Pancreas (tissue), 10 donors: Measurements from ENCODE around the gene IFITM5. TPM values are rescaled to one million over a fixed set of nuclear protein-coding genes. Genes with fewer than 3 reads are reported as not detected.
"Not testable (repeated sequence)": the region's sequence is repeated elsewhere in the genome, so short reads cannot be mapped to it uniquely, and the experiment has no call there.

Experiments used
- ATAC-seq, 4 donors: fragments of 200-7000 bp; cut with Tn5 transposase; one replicate each; pipeline versions ENCODE4 v1.8.0 to v1.9.1; 2020; ENCODE audit warnings: mild to moderate bottlenecking in 4 of 4, moderate library complexity in 4 of 4
- DNase-seq, 6 donors: peaks; one replicate each; pipeline ENCODE4 v3.0.0-alpha.2; 2020
- FAIRE-seq: peaks from 2 replicates; lab custom pipeline; 2012; peaks lifted over from hg19 to GRCh38; lab: Jason Lieb, UNC
- H3K27ac ChIP-seq, 4 donors: fragments of 200-600 bp; sonication (generic); 1 replicate in 3 of 4; 2 replicates in 1 of 4; pipeline versions ENCODE4 v1.5.0 to v1.8.0; 2020
- H3K27me3 ChIP-seq, 4 donors: fragments of 200-600 bp; one replicate each; pipeline ENCODE4 v1.8.0; 2021
- H3K36me3 ChIP-seq, 3 donors: fragments of 200-600 bp; sonication (generic) in 1 of 3; one replicate each; pipeline versions ENCODE4 v1.5.0 to v1.8.0; 2020 to 2021
- H3K4me1 ChIP-seq, 3 donors: fragments of 200-600 bp; one replicate each; pipeline ENCODE4 v1.8.0; 2021
- H3K4me3 ChIP-seq, 4 donors: fragments of 200-600 bp; sonication (generic) in 2 of 4; one replicate each; pipeline versions ENCODE4 v1.5.0 to v1.8.0; 2020 to 2021
- H3K9me3 ChIP-seq, 4 donors: fragments of 200-600 bp; one replicate each; pipeline ENCODE4 v1.8.0; 2021
- WGBS, 2 donors: extraction: QIAGEN DNeasy Blood & Tissue Kit; methylation state at CpG; one replicate each; pipeline ENCODE4 v1.1.7; 2013; 5-methylcytosine and 5-hydroxymethylcytosine counted together
- intact Hi-C, 3 donors: fragments of 100-400 bp; cut with DNase I; formaldehyde crosslinking; loops; one replicate each; pipeline versions ENCODE4 v1.11.1 to v1.14.2; 2022
- polyA plus RNA-seq, 2 donors: library from polyadenylated mRNA; stranded (reverse); fragments of 200-250 nt; gene quantifications; one replicate each; pipeline ENCODE4 v1.2.3, GENCODE V29; 2013
- total RNA-seq, 6 donors: library from RNA; stranded (reverse); fragmentation: NEBNext Ultra II Directional in 4 of 6; extraction: Animal tissue kit (Norgen Biotek cat#: 25700) in 4 of 6; gene quantifications; one replicate each; pipeline versions ENCODE4 v1.2.1 to v1.2.4, GENCODE V29; 2021 to 2023
- TF ChIP-seq, protein P1 (sequence below), 4 donors: fragments of 200-600 bp; sonication (generic) in 3 of 4; IDR thresholded peaks; one replicate each; pipeline versions ENCODE4 v1.5.0 to v1.8.0; 2021; ENCODE audit warnings: antibody characterized with exemption in 4 of 4
- donor health status: healthy with polysubstance abuse.
- donor health status: DM: no; HTN: no; CAD: no; lungs with moderate emphysema.
- donor health status: DM: no; HTN: no; CAD: no.
- donor health status: control.
- donor health status: control.
- donor health status: Bipolar disorder and iron deficiency.
- donor health status: DM: yes; HTN: yes; CAD: no.
- donor health status: DM: no; HTN: no; CAD: no.
- donor health status: DM: no; HTN: no; CAD: no.
- donor health status: DM: yes; HTN: yes; CAD: no.

IFITM5 gene
- total and polyA plus RNA-seq, 8 donors = 0.56 to 1.2 TPM; not detected in 6

DNA sequence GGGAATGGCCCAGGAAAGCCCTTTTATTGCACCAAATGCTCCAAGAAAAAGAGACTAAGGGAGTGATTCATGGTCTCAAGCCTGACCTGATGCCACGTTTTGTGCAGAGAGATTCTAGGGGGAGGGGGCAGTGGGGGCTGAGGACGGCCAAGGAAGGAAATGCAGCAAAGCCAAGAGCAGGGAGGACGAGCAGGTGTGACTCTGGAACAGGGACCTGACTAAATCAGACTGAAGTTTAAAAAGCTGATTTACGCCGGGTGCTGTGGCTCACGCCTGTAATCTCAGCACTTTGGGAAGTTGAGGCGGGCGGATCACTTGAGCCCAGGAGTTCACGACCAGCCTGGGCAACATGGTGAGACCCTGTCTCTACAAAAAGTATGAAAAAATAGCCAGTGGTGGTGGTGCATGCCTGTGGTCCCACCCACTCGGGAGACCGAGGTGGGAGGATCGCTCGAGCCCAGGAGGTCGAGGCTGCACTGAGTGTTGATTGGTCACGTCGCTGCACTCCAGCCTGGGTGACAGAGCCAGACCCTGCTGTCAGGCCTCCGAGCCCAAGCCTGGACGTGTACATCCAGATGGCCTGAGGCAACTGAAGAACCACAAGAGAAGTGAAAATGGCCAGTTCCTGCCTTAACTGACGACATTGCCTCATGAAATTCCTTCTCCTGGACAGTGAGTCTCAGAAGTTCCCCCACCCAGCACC, 32.2 kb upstream of the IFITM5 start:
- TF ChIP-seq, protein P1, sequence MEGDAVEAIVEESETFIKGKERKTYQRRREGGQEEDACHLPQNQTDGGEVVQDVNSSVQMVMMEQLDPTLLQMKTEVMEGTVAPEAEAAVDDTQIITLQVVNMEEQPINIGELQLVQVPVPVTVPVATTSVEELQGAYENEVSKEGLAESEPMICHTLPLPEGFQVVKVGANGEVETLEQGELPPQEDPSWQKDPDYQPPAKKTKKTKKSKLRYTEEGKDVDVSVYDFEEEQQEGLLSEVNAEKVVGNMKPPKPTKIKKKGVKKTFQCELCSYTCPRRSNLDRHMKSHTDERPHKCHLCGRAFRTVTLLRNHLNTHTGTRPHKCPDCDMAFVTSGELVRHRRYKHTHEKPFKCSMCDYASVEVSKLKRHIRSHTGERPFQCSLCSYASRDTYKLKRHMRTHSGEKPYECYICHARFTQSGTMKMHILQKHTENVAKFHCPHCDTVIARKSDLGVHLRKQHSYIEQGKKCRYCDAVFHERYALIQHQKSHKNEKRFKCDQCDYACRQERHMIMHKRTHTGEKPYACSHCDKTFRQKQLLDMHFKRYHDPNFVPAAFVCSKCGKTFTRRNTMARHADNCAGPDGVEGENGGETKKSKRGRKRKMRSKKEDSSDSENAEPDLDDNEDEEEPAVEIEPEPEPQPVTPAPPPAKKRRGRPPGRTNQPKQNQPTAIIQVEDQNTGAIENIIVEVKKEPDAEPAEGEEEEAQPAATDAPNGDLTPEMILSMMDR (IDR thresholded peaks at IDR 0.05) = no peak
- no peak for FAIRE-seq
- no peaks in the 10 kb centered on the region for H3K9me3 ChIP-seq
- no peak overlapping the region for H3K27ac ChIP-seq
- DNase-seq = no peak
- peaks cover 0 to 10% (median 7%) of the 10 kb centered on the region in 3 donors for H3K4me1 ChIP-seq
- no peaks in the 10 kb centered on the region for H3K36me3 ChIP-seq
- WGBS, 2 donors = 77 to 84% methylated on average over 17 to 19 of the region's 19 CpGs
- no peak overlapping the region for H3K4me3 ChIP-seq
- intact Hi-C loops = no loop called here
- no peak for ATAC-seq
- H3K27me3 ChIP-seq = no peaks in the 10 kb centered on the region

DNA sequence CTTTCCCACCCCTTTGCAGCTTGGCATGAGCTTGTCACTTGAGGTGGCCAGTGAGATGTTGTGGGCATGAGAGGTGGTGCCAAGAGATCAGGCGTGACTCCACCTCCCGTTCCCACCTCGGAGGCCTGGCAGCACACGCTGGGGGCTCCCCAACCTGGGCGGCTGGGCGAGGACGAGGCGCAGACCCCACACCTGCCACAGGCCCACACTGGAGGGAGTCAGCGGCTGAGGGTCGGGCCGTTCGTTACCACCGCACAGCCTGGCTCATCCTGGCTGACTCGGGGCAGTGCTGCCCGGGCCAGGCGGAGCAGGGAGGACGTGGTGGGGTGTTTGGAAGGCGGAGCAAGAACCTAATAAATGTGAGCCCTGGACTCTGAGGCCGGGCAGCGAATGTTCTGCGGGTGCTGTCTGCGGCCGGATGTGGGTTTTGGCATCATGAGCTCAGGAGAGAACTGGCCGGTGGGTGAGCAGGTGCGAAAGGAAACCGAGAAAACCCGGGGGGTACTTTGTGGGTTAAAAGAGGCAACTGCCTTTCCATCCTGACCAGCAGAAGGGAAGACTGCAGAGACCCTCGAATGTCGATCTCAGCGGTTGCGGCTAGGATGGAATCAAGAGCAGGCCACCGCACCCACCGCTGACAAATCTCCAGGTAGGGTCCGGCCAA, 31.5 kb upstream of the IFITM5 start:
- TF ChIP-seq, protein P1 (IDR thresholded peaks at IDR 0.05) = no peak
- Histone ChIP-seq H3K36me3 (no peaks in the 10 kb centered on the region), H3K4me1 (peaks cover 0 to 15% (median 7%) of the 10 kb centered on the region in 3 donors), H3K9me3 (no peaks in the 10 kb centered on the region), H3K27ac (no peak overlapping the region), H3K4me3 (no peak overlapping the region), H3K27me3 (no peaks in the 10 kb centered on the region)
- 77 to 86% methylated on average over 34 of the region's 34 CpGs for WGBS, 2 donors
- ATAC-seq (no peak), DNase-seq (no peak), FAIRE-seq (no peak)
- intact Hi-C loops = no loop called here

GRCh38 chr11:330307-330693, 31.0 kb upstream of the IFITM5 start:
- intact Hi-C loops = no loop called here
- Histone ChIP-seq H3K4me3 (no peak overlapping the region), H3K9me3 (no peaks in the 10 kb centered on the region), H3K36me3 (no peaks in the 10 kb centered on the region), H3K27ac (no peak overlapping the region), H3K27me3 (no peaks in the 10 kb centered on the region), H3K4me1 (peaks cover 0 to 15% (median 7%) of the 10 kb centered on the region in 3 donors)
- ATAC-seq (no peak), DNase-seq (no peak), FAIRE-seq (no peak)
- 70 to 77% methylated on average over 14 of the region's 14 CpGs for WGBS, 2 donors
- TF ChIP-seq, protein P1 (IDR thresholded peaks at IDR 0.05) = no peak

- intact Hi-C loops = no loop called here
- Histone ChIP-seq H3K4me3 (no peak overlapping the region), H3K36me3 (no peaks in the 10 kb centered on the region), H3K27ac (no peak overlapping the region), H3K9me3 (no peaks in the 10 kb centered on the region), H3K4me1 (peaks cover 0 to 15% (median 7%) of the 10 kb centered on the region in 3 donors), H3K27me3 (no peaks in the 10 kb centered on the region)
- ATAC-seq = no peak
- WGBS, 2 donors = 84 to 87% methylated on average over 2 of the region's 2 CpGs
- DNase-seq = no peak
- TF ChIP-seq, protein P1 (IDR thresholded peaks at IDR 0.05) = no peak
- no peak for FAIRE-seq
Observed at GRCh38 chr11:329886-330253, 30.5 kb upstream of the IFITM5 start.

- H3K27me3 ChIP-seq, intact Hi-C loops, FAIRE-seq, H3K27ac ChIP-seq, H3K36me3 ChIP-seq, H3K9me3 ChIP-seq, ATAC-seq, DNase-seq, H3K4me3 ChIP-seq: not testable (repeated sequence)
- WGBS, 2 donors = 92% methylated on average over 15 of the region's 15 CpGs
- peaks cover 0 to 15% (median 7%) of the 10 kb centered on the region in 3 donors for H3K4me1 ChIP-seq
Observed at GRCh38 chr11:328516-329100, 29.3 kb upstream of the IFITM5 start.
